Karpas-422 (cell line): ENCODE results near the gene GSTT2. TPM values are rescaled to one million over a fixed set of nuclear protein-coding genes. Genes with fewer than 3 reads are reported as not detected.

Source experiments
- DNase-seq: peaks from one replicate; pipeline ENCODE4 v3.0.0-alpha.2; 2015
- H2AFZ ChIP-seq: fragments of 200-600 bp; sonication (generic); 2 replicates; pipeline ENCODE4 v1.6.1; 2014; ENCODE audit warnings: antibody characterized with exemption, low read length, mixed read lengths
- H3K27ac ChIP-seq: fragments of 200-600 bp; sonication (generic); 2 replicates; pipeline ENCODE4 v1.5.1; 2014; ENCODE audit warnings: mild to moderate bottlenecking, low read length, moderate library complexity
- H3K27me3 ChIP-seq: fragments of 200-600 bp; sonication (generic); 2 replicates; pipeline ENCODE4 v1.6.1; 2014; ENCODE audit warnings: low read length, mixed read lengths
- H3K36me3 ChIP-seq: fragments of 200-600 bp; sonication (generic); 2 replicates; pipeline ENCODE4 v1.6.1; 2014; ENCODE audit warnings: low read length, mixed read lengths; ENCODE audit not compliant: insufficient read depth
- H3K4me1 ChIP-seq: fragments of 200-600 bp; sonication (generic); 2 replicates; pipeline ENCODE4 v1.6.1; 2014; ENCODE audit warnings: mild to moderate bottlenecking, low read length, mixed read lengths
- H3K4me2 ChIP-seq: fragments of 200-600 bp; sonication (generic); 2 replicates; pipeline ENCODE4 v1.6.1; 2014; ENCODE audit warnings: low read length, low read depth, mild to moderate bottlenecking; ENCODE audit not compliant: poor library complexity, severe bottlenecking
- H3K4me3 ChIP-seq: fragments of 200-600 bp; sonication (generic); 2 replicates; pipeline ENCODE4 v1.5.1; 2014; ENCODE audit warnings: mild to moderate bottlenecking, antibody characterized with exemption, low read length, mixed read lengths
- H3K79me2 ChIP-seq: fragments of 200-600 bp; sonication (generic); 2 replicates; pipeline ENCODE4 v1.6.1; 2014; ENCODE audit warnings: mild to moderate bottlenecking, low read length, mixed read lengths
- H3K9ac ChIP-seq: fragments of 200-600 bp; sonication (generic); 2 replicates; pipeline ENCODE4 v1.6.0; 2014; ENCODE audit warnings: low read length
- H3K9me2 ChIP-seq: fragments of 200-600 bp; sonication (generic), shearing (Covaris generic); replicated peaks from 2 replicates; pipeline ENCODE4 v1.6.0; 2014; ENCODE audit warnings: mild to moderate bottlenecking, low read length, moderate library complexity; ENCODE audit not compliant: insufficient read depth
- H3K9me3 ChIP-seq: fragments of 300-700, 200-600 bp; sonication (generic); 2 replicates; pipeline ENCODE4 v1.6.1; 2014; ENCODE audit warnings: low read length, mixed read lengths
- H4K20me1 ChIP-seq: fragments of 200-600 bp; sonication (generic); 2 replicates; pipeline ENCODE4 v1.6.1; 2014; ENCODE audit warnings: mild to moderate bottlenecking, antibody characterized with exemption, low read length, low read depth; ENCODE audit not compliant: insufficient read depth
- total RNA-seq: library from RNA; depleted of rRNA; stranded (reverse); fragments of >200 nt; shearing (Covaris generic); gene quantifications from 2 replicates; pipeline ENCODE4 v1.2.3, GENCODE V29; 2014; ENCODE audit warnings: low replicate concordance

The GSTT2 gene
- total RNA-seq, 1 experiment from 2014 or later = not detected

GRCh38 chr22:24008022-24008283, 28.0 kb downstream of the GSTT2 start:
- Histone ChIP-seq H3K9ac (no peak overlapping the region), H2AFZ (no peak overlapping the region), H3K36me3 (no peaks in the 10 kb centered on the region), H3K4me1 (peaks cover 18% of the 10 kb centered on the region), H4K20me1 (no peaks in the 10 kb centered on the region), H3K9me3 (no peaks in the 10 kb centered on the region), H3K4me3 (no peak overlapping the region), H3K9me2 (no peaks in the 10 kb centered on the region), H3K27me3 (no peaks in the 10 kb centered on the region; the same call in 1 of the 2 replicates), H3K79me2 (peaks cover 15% of the 10 kb centered on the region), H3K27ac (no peak overlapping the region), H3K4me2 (no peak overlapping the region)
- peak; percentile 39 for DNase-seq

DNA sequence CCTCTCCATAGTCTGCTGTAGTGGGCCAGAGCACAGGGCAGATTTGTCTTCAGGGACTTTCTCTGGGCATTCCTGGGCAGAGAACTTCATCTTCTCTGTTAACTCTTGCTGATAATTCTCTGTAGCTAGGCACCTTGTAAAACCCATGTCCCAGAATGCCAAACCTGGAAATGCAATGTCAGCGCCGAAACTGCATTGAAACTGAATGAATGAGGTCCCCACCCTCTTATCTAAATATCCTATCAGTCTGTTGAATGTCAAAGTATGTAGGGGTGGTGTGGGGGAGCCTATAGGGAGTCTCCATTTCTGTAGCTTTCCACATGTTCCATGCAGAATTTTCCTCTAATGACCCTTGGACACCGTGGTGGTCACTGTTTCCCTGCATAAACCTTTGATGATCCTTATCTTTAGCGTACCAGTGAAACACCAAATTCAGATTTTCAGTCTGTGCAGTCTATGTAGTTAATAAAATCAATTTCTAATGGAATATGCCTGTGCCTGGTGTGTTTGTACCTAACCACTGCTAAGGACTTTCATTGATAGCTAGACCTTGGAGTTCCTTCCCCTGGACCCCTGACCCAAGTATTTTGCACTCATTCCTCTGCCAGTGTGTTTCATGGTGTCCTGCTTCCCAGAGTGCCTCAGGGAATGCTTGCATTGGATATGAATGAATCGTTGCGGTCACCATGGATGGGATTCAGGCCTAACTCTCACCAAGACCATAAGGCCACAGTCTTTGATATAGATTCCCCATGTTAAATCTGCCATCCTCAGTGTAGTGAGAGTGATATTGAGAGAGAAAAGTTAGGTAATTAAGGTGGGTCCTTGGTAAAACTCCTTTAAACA, 28.7 kb downstream of the GSTT2 start:
- peaks cover 17% of the 10 kb centered on the region for H3K79me2 ChIP-seq
- H3K9me3 ChIP-seq = no peaks in the 10 kb centered on the region
- H3K36me3 ChIP-seq = no peaks in the 10 kb centered on the region
- H3K4me3 ChIP-seq = no peak overlapping the region
- no peak overlapping the region for H2AFZ ChIP-seq
- H3K4me2 ChIP-seq = no peak overlapping the region
- no peaks in the 10 kb centered on the region; the same call in 1 of the 2 replicates for H3K27me3 ChIP-seq
- H3K9me2 ChIP-seq = no peaks in the 10 kb centered on the region
- H3K9ac ChIP-seq = no peak overlapping the region
- H3K4me1 ChIP-seq = peaks cover 18% of the 10 kb centered on the region
- DNase-seq = peak; percentile 26
- no peaks in the 10 kb centered on the region for H4K20me1 ChIP-seq
- H3K27ac ChIP-seq = no peak overlapping the region

DNA sequence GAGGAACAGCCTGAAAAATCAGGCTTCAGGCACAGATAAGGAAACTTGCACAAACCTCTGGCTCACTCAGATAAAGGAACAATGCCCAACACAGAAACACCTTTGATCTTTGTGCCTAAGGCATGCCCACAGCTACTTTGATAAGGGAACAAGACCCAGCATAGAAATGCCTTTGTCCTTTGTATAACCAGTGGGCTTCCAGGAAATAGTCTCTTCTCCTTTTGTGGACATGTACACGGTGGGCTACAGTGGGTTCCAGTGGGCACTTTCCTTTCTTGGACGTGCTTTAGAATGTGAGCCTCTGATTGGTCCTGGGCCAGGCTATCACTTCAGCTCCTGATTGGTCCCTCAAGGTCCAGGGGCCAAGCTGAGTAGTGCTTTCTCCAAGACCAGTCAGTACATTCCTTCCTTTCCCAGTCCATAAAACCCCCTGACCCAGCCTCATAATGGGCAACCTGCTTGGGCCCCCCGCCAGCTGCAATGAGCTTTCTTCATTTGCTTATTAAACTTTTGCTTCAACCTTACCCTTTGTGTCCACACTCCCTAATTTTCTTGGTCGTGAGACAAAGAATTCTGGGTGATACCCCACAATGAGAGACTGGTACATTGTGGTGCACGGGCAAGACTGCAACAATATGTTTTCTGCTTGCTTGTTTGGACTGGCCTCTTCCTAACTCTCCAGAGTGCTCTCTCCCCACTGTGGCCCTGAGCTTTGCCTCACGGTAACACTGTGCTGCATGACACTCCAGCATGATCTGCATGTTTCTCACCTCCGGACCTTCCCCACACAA, 29.5 kb downstream of the GSTT2 start:
- H2AFZ ChIP-seq = no peak overlapping the region
- no peaks in the 10 kb centered on the region; the same call in 1 of the 2 replicates for H3K27me3 ChIP-seq
- no peaks in the 10 kb centered on the region for H3K9me3 ChIP-seq
- H3K9ac ChIP-seq = no peak overlapping the region
- peaks cover 25% of the 10 kb centered on the region for H3K79me2 ChIP-seq
- no peaks in the 10 kb centered on the region for H3K9me2 ChIP-seq
- H3K36me3 ChIP-seq = no peaks in the 10 kb centered on the region
- H3K27ac ChIP-seq = no peak overlapping the region
- peak; percentile 36 for DNase-seq
- H3K4me3 ChIP-seq = no peak overlapping the region
- H3K4me1 ChIP-seq = peaks cover 18% of the 10 kb centered on the region
- no peaks in the 10 kb centered on the region for H4K20me1 ChIP-seq
- no peak overlapping the region for H3K4me2 ChIP-seq

- Histone ChIP-seq H3K79me2 (peaks cover 30% of the 10 kb centered on the region), H3K9me3 (no peaks in the 10 kb centered on the region), H4K20me1 (no peaks in the 10 kb centered on the region), H3K27me3 (no peaks in the 10 kb centered on the region; the same call in 1 of the 2 replicates), H3K27ac (no peak overlapping the region), H2AFZ (no peak overlapping the region), H3K9me2 (no peaks in the 10 kb centered on the region), H3K36me3 (no peaks in the 10 kb centered on the region), H3K4me3 (no peak overlapping the region), H3K4me2 (no peak overlapping the region), H3K9ac (no peak overlapping the region), H3K4me1 (peaks cover 18% of the 10 kb centered on the region)
- DNase-seq = peak; percentile 33
Observed at GRCh38 chr22:24010018-24010391, 30.1 kb downstream of the GSTT2 start.

DNA sequence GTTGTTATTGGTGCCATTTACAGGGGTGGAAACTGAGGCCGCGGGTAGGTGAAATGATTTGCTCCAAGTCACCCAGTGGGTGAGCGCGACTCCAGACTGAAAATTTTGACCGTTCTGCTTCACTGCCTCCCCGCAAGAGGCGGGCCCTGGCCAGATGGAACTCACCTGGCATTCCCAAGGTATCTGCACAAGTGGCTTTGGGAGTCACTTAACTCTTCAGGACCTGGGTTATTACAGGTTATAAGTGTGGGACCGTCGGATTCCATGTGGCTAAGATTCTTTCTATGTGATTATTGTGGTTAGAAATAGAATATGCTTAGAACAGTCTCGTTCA, 31.8 kb downstream of the GSTT2 start:
- H3K9me3 ChIP-seq = peaks cover 6% of the 10 kb centered on the region
- peak overlapping the region; percentile 79 for H2AFZ ChIP-seq
- H3K9ac ChIP-seq = peak overlapping the region; percentile 80
- peaks cover 42% of the 10 kb centered on the region for H3K79me2 ChIP-seq
- H3K27ac ChIP-seq = no peak overlapping the region
- peak overlapping the region; percentile 97 for H3K4me2 ChIP-seq
- no peaks in the 10 kb centered on the region for H3K9me2 ChIP-seq
- DNase-seq = no peak
- peak overlapping the region; percentile 99 for H3K4me3 ChIP-seq
- H3K36me3 ChIP-seq = no peaks in the 10 kb centered on the region
- H3K27me3 ChIP-seq = no peaks in the 10 kb centered on the region; the same call in 1 of the 2 replicates
- H3K4me1 ChIP-seq = peaks cover 18% of the 10 kb centered on the region
- no peaks in the 10 kb centered on the region for H4K20me1 ChIP-seq

- DNase-seq = no peak
- Histone ChIP-seq H4K20me1 (no peaks in the 10 kb centered on the region), H3K27ac (no peak overlapping the region), H3K4me1 (peaks cover 12% of the 10 kb centered on the region), H3K36me3 (no peaks in the 10 kb centered on the region), H3K4me2 (no peak overlapping the region), H3K27me3 (no peaks in the 10 kb centered on the region), H3K9me3 (peaks cover 6% of the 10 kb centered on the region), H3K79me2 (peaks cover 60% of the 10 kb centered on the region), H3K9ac (no peak overlapping the region), H2AFZ (no peak overlapping the region), H3K4me3 (no peak overlapping the region), H3K9me2 (no peaks in the 10 kb centered on the region)
Observed at GRCh38 chr22:24016156-24016555, 36.2 kb downstream of the GSTT2 start.

GRCh38 chr22:24021304-24021703, 41.4 kb downstream of the GSTT2 start:
- Histone ChIP-seq H2AFZ (no peak overlapping the region), H3K27me3 (no peaks in the 10 kb centered on the region), H3K4me3 (no peak overlapping the region), H3K9me3 (peaks cover 1% of the 10 kb centered on the region), H3K36me3 (no peaks in the 10 kb centered on the region; the same call in 1 of the 2 replicates), H3K4me2 (no peak overlapping the region), H3K4me1 (no peaks in the 10 kb centered on the region), H3K27ac (no peak overlapping the region), H4K20me1 (no peaks in the 10 kb centered on the region), H3K9ac (no peak overlapping the region), H3K79me2 (peaks cover 34% of the 10 kb centered on the region), H3K9me2 (no peaks in the 10 kb centered on the region)
- peak; percentile 29 for DNase-seq

GRCh38 chr22:24023204-24023789, 43.4 kb downstream of the GSTT2 start:
- Histone ChIP-seq H3K9me3 (no peaks in the 10 kb centered on the region), H2AFZ (no peak overlapping the region), H4K20me1 (0 out of 2 replicates have a peak, but pooled peaks cover 8% of the 10 kb centered on the region), H3K4me2 (no peak overlapping the region), H3K27ac (no peak overlapping the region), H3K4me1 (peaks cover 6% of the 10 kb centered on the region; the same call in 1 of the 2 replicates), H3K9ac (no peak overlapping the region), H3K27me3 (no peaks in the 10 kb centered on the region), H3K4me3 (no peak overlapping the region), H3K79me2 (peaks cover 21% of the 10 kb centered on the region; the same call in 1 of the 2 replicates), H3K36me3 (no peaks in the 10 kb centered on the region; the same call in 1 of the 2 replicates), H3K9me2 (no peaks in the 10 kb centered on the region)
- no peak for DNase-seq
